Erythroblast (primary cell): ENCODE data around the gene WHRN.

Experiments used
- GATA1 ChIP-seq: IDR thresholded peaks from 2 replicates; pipeline ENCODE4 v1.6.1; 2011; ENCODE audit warnings: low read depth, mild to moderate bottlenecking, control low read depth, low read length, moderate library complexity
- POLR2A ChIP-seq: IDR thresholded peaks from 2 replicates; pipeline ENCODE4 v1.6.1; 2011; ENCODE audit warnings: mild to moderate bottlenecking, low read length

- TF ChIP-seq POLR2A (no peak), GATA1 (no peak)
Observed at GRCh38 chr9:114532561-114533237, 27.4 kb upstream of the WHRN start.
